Neural cell (in vitro differentiated cells): ENCODE results near the gene RPL35A. TPM values are rescaled to one million over a fixed set of nuclear protein-coding genes. Genes with fewer than 3 reads are reported as not detected.
"Not testable (repeated sequence)": the region's sequence is repeated elsewhere in the genome, so short reads cannot be mapped to it uniquely, and the experiment has no call there.

Source experiments
- H2AFZ ChIP-seq: fragments of 200-600, 300-800 bp; sonication (generic), shearing (Covaris generic); 2 replicates; pipeline ENCODE4 v1.6.0; 2014; ENCODE audit warnings: low read depth, mild to moderate bottlenecking, antibody characterized with exemption, low read length, moderate library complexity
- H3F3A ChIP-seq: fragments of 200-600 bp; shearing (Covaris generic); 2 replicates; pipeline ENCODE4 v1.6.1; 2016; ENCODE audit warnings: mild to moderate bottlenecking, moderate library complexity, mixed read lengths, antibody characterized with exemption, low read length; ENCODE audit not compliant: insufficient read depth, poor library complexity, severe bottlenecking
- H3K27ac ChIP-seq: fragments of 200-600, 300-800 bp; sonication (generic), shearing (Covaris generic); 2 replicates; pipeline ENCODE4 v1.5.1; 2014; ENCODE audit warnings: mild to moderate bottlenecking, low read length, moderate library complexity
- H3K27me3 ChIP-seq: fragments of 300-800, 200-600 bp; sonication (generic), shearing (Covaris generic); 2 replicates; pipeline ENCODE4 v1.6.0; 2014; ENCODE audit warnings: mild to moderate bottlenecking, low read depth, low read length, moderate library complexity; ENCODE audit not compliant: insufficient read depth
- H3K36me3 ChIP-seq: fragments of 300-800, 200-600 bp; sonication (generic), shearing (Covaris generic); 2 replicates; pipeline ENCODE4 v1.5.1; 2014; ENCODE audit warnings: mild to moderate bottlenecking, antibody characterized with exemption, low read length, moderate library complexity; ENCODE audit not compliant: insufficient read depth
- H3K4me2 ChIP-seq: fragments of 300-800, 200-600 bp; sonication (generic), shearing (Covaris generic); 2 replicates; pipeline ENCODE4 v1.6.0; 2014; ENCODE audit warnings: mild to moderate bottlenecking, low read length
- H3K4me3 ChIP-seq: fragments of 300-800, 200-600 bp; sonication (generic), shearing (Covaris generic); 2 replicates; pipeline ENCODE4 v1.5.1; 2014; ENCODE audit warnings: mild to moderate bottlenecking, low read length, moderate library complexity
- H3K79me2 ChIP-seq: fragments of 200-600 bp; shearing (Covaris generic); replicated peaks from 2 replicates; pipeline ENCODE4 v1.6.0; 2014; ENCODE audit warnings: mild to moderate bottlenecking, low read length, moderate library complexity; ENCODE audit not compliant: insufficient read depth
- H3K9ac ChIP-seq: fragments of 300-800, 200-600 bp; sonication (generic), shearing (Covaris generic); 2 replicates; pipeline ENCODE4 v1.6.1; 2016; ENCODE audit warnings: mild to moderate bottlenecking, low read length, mixed read lengths
- H3K9me2 ChIP-seq: fragments of 200-600 bp; shearing (Covaris generic); 2 replicates; pipeline ENCODE4 v1.6.1; 2016; ENCODE audit warnings: mild to moderate bottlenecking, low read length, mixed read lengths; ENCODE audit not compliant: insufficient read depth
- H3K9me3 ChIP-seq: fragments of 200-600, 300-800 bp; sonication (generic), shearing (Covaris generic); 2 replicates; pipeline ENCODE4 v1.6.1; 2016; ENCODE audit warnings: mild to moderate bottlenecking, mixed run types, low read length, moderate library complexity, mixed read lengths
- H4K20me1 ChIP-seq: fragments of 200-600 bp; shearing (Covaris generic); 2 replicates; pipeline ENCODE4 v1.6.1; 2016; ENCODE audit warnings: mild to moderate bottlenecking, mixed run types; ENCODE audit not compliant: insufficient read depth
- EP300 ChIP-seq: fragments of 450-650 bp; conservative IDR thresholded peaks from 2 replicates; pipeline ENCODE4 v1.6.1; 2014; ENCODE audit warnings: antibody characterized with exemption, mild to moderate bottlenecking, moderate library complexity; ENCODE audit not compliant: poor library complexity, severe bottlenecking
- EZH2 ChIP-seq: fragments of 200-600, 300-800 bp; shearing (Covaris generic), sonication (generic); IDR thresholded peaks from 2 replicates; pipeline ENCODE4 v1.6.1; 2014; ENCODE audit warnings: antibody characterized with exemption, low read length, borderline replicate concordance, mild to moderate bottlenecking; ENCODE audit not compliant: insufficient read depth, poor library complexity, severe bottlenecking
- MXI1 ChIP-seq: fragments of 450-650 bp; conservative IDR thresholded peaks from 2 replicates; pipeline ENCODE4 v1.6.1; 2014; ENCODE audit warnings: antibody characterized with exemption, mild to moderate bottlenecking; ENCODE audit not compliant: poor library complexity, severe bottlenecking
- POLR2AphosphoS5 ChIP-seq: IDR thresholded peaks from 2 replicates; pipeline ENCODE4 v1.6.1; 2012
- RAD21 ChIP-seq: fragments of 450-650 bp; conservative IDR thresholded peaks from 2 replicates; pipeline ENCODE4 v1.6.1; 2014; ENCODE audit warnings: antibody characterized with exemption, mild to moderate bottlenecking, moderate library complexity
- SMC3 ChIP-seq: fragments of 450-650 bp; conservative IDR thresholded peaks from 2 replicates; pipeline ENCODE4 v1.6.1; 2014; ENCODE audit warnings: antibody characterized with exemption, mild to moderate bottlenecking, moderate library complexity; ENCODE audit not compliant: poor library complexity
- TAF1 ChIP-seq: IDR thresholded peaks from 2 replicates; pipeline ENCODE4 v1.6.1; 2012; ENCODE audit warnings: low read depth
- polyA plus RNA-seq: library from polyadenylated mRNA; depleted of rRNA; stranded (reverse); fragments of >200 nt; gene quantifications from 2 replicates; pipeline ENCODE4 v1.2.3, GENCODE V29; 2014
- TF ChIP-seq, protein P1 (sequence below): fragments of 450-650 bp; IDR thresholded peaks from 2 replicates; pipeline ENCODE4 v1.5.1; 2014; ENCODE audit warnings: antibody characterized with exemption, mild to moderate bottlenecking, moderate library complexity; ENCODE audit not compliant: poor library complexity, severe bottlenecking
- TF ChIP-seq, protein P2 (sequence below): IDR thresholded peaks from 2 replicates; pipeline ENCODE4 v1.6.1; 2012; ENCODE audit warnings: borderline replicate concordance

The RPL35A gene
- polyA plus RNA-seq, 1 donor from 2014 or later = 1,553 TPM

- Histone ChIP-seq H3K27ac (no peak overlapping the region), H4K20me1 (no peaks in the 10 kb centered on the region), H3K4me3 (peak overlapping the region; percentile 89), H3K9me3 (no peaks in the 10 kb centered on the region), H3K4me2 (no peak overlapping the region), H3K9me2 (no peaks in the 10 kb centered on the region), H2AFZ (no peak overlapping the region), H3F3A (no peaks in the 10 kb centered on the region), H3K27me3 (no peaks in the 10 kb centered on the region), H3K36me3 (peaks cover 12% of the 10 kb centered on the region), H3K9ac (no peak overlapping the region), H3K79me2 (peaks cover 8% of the 10 kb centered on the region)
- TF ChIP-seq, protein P1, sequence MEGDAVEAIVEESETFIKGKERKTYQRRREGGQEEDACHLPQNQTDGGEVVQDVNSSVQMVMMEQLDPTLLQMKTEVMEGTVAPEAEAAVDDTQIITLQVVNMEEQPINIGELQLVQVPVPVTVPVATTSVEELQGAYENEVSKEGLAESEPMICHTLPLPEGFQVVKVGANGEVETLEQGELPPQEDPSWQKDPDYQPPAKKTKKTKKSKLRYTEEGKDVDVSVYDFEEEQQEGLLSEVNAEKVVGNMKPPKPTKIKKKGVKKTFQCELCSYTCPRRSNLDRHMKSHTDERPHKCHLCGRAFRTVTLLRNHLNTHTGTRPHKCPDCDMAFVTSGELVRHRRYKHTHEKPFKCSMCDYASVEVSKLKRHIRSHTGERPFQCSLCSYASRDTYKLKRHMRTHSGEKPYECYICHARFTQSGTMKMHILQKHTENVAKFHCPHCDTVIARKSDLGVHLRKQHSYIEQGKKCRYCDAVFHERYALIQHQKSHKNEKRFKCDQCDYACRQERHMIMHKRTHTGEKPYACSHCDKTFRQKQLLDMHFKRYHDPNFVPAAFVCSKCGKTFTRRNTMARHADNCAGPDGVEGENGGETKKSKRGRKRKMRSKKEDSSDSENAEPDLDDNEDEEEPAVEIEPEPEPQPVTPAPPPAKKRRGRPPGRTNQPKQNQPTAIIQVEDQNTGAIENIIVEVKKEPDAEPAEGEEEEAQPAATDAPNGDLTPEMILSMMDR = no peak
- TF ChIP-seq MXI1 = no peak
- TF ChIP-seq RAD21 = no peak
- TF ChIP-seq POLR2AphosphoS5 = no peak
- no peak for TF ChIP-seq EZH2
- TF ChIP-seq SMC3 = no peak
- no peak for TF ChIP-seq TAF1
- no peak for TF ChIP-seq EP300
- TF ChIP-seq, protein P2, sequence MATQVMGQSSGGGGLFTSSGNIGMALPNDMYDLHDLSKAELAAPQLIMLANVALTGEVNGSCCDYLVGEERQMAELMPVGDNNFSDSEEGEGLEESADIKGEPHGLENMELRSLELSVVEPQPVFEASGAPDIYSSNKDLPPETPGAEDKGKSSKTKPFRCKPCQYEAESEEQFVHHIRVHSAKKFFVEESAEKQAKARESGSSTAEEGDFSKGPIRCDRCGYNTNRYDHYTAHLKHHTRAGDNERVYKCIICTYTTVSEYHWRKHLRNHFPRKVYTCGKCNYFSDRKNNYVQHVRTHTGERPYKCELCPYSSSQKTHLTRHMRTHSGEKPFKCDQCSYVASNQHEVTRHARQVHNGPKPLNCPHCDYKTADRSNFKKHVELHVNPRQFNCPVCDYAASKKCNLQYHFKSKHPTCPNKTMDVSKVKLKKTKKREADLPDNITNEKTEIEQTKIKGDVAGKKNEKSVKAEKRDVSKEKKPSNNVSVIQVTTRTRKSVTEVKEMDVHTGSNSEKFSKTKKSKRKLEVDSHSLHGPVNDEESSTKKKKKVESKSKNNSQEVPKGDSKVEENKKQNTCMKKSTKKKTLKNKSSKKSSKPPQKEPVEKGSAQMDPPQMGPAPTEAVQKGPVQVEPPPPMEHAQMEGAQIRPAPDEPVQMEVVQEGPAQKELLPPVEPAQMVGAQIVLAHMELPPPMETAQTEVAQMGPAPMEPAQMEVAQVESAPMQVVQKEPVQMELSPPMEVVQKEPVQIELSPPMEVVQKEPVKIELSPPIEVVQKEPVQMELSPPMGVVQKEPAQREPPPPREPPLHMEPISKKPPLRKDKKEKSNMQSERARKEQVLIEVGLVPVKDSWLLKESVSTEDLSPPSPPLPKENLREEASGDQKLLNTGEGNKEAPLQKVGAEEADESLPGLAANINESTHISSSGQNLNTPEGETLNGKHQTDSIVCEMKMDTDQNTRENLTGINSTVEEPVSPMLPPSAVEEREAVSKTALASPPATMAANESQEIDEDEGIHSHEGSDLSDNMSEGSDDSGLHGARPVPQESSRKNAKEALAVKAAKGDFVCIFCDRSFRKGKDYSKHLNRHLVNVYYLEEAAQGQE = no peak
Observed at GRCh38 chr3:197958346-197958745, 8.4 kb downstream of the RPL35A start.

GRCh38 chr3:197958848-197959247 is 8.9 kb downstream of the RPL35A start:
- H2AFZ ChIP-seq, H3K27ac ChIP-seq, H4K20me1 ChIP-seq, H3K9ac ChIP-seq, H3F3A ChIP-seq, H3K36me3 ChIP-seq, H3K79me2 ChIP-seq, H3K9me2 ChIP-seq, H3K9me3 ChIP-seq, H3K27me3 ChIP-seq: not testable (repeated sequence)
- Histone ChIP-seq H3K4me3 (peak overlapping the region; percentile 89), H3K4me2 (peak overlapping the region; percentile 96)

- peak overlapping the region; percentile 65 for H3K27ac ChIP-seq
- H2AFZ ChIP-seq = peak overlapping the region; percentile 61
- no peaks in the 10 kb centered on the region for H3K9me2 ChIP-seq
- H3K4me3 ChIP-seq = peak overlapping the region; percentile 89
- no peaks in the 10 kb centered on the region for H4K20me1 ChIP-seq
- peak overlapping the region; percentile 96 for H3K4me2 ChIP-seq
- peak overlapping the region; percentile 52 for H3K9ac ChIP-seq
- H3K79me2 ChIP-seq = peaks cover 5% of the 10 kb centered on the region
- no peaks in the 10 kb centered on the region for H3K9me3 ChIP-seq
- no peak for TF ChIP-seq EZH2
- peak; percentile 34 for TF ChIP-seq TAF1
- TF ChIP-seq, protein P2 = peak; percentile 14
- TF ChIP-seq RAD21 = no peak
- no peaks in the 10 kb centered on the region for H3K27me3 ChIP-seq
- H3F3A ChIP-seq = no peaks in the 10 kb centered on the region
- peaks cover 5% of the 10 kb centered on the region for H3K36me3 ChIP-seq
Observed at GRCh38 chr3:197959500-197959890, 9.5 kb downstream of the RPL35A start.
